ENCODE data around the gene THOC5. TPM values are rescaled to one million over a fixed set of nuclear protein-coding genes. Genes with fewer than 3 reads are reported as not detected.
"Not testable (repeated sequence)": the region's sequence is repeated elsewhere in the genome, so short reads cannot be mapped to it uniquely, and the experiment has no call there.

Gene THOC5
- 42.3 and 50.2 TPM in 2 replicates for total RNA-seq (2021)
- Bru-seq, nascent RNA, result percentile 69 among the genes with signal in this experiment
- BruChase-seq, experiment 1, labeled RNA remaining after a 2-hour chase, result percentile 68 among the genes with signal in this experiment
- percentile 82 among the genes with signal in this experiment for BruChase-seq, experiment 2, labeled RNA remaining after a 6-hour chase
- long read RNA-seq, full-length matches to known transcripts, result 67 of 76 reads
- long read RNA-seq, partial matches to known transcripts, result 1 of 76 reads
- long read RNA-seq, other reads (novel, unspliced or antisense), result 8 of 76 reads

- peaks cover 15% of the 10 kb centered on the region for H3K79me2 ChIP-seq (ENCODE audit: low read depth)
- intact Hi-C loops (cut with micrococcal nuclease; ENCODE audit: unreplicated experiment), result no loop called here
- peak; percentile 65 for TF ChIP-seq CTCF (conservative IDR thresholded peaks at IDR 0.05)
- no peak for TF ChIP-seq EZH2 (IDR thresholded peaks at IDR 0.05; ENCODE audit: low read depth)
- H3F3A ChIP-seq (ENCODE audit: insufficient read depth, low read depth), result peaks cover 32% of the 10 kb centered on the region
- ChIA-PET CTCF (interaction anchor here (0.6 kb wide), 1 partner anchor 1112 kb away, joined by 6 read pairs; no protein-coding TSS in a partner anchor), POLR2A (ENCODE audit: unreplicated experiment) (interaction anchor here (0.5 to 0.6 kb wide), 4 partner anchors 9 to 73 kb away, joined by 3 to 12 read pairs (median 6); no protein-coding TSS in a partner anchor)
- H2AFZ ChIP-seq, result peak within 1 kb of the TSS; percentile 79
- H3K9me2 ChIP-seq (ENCODE audit: insufficient read depth), result no peaks in the 10 kb centered on the region
- H3K27ac ChIP-seq, result peak within 1 kb of the TSS; percentile 68
- peaks cover 14% of the 10 kb centered on the region for H3K4me1 ChIP-seq (replicated peaks; ENCODE audit: insufficient read depth)
- DNase-seq, result peak; percentile 89
- H3K27me3 ChIP-seq (ENCODE audit: insufficient read depth, low read depth), result no peaks in the 10 kb centered on the region
- BruUV-seq (replicated peaks), result TSS peak; percentile 61
- no peaks in the 10 kb centered on the region for H3K9me3 ChIP-seq (ENCODE audit: insufficient read depth, low read depth)
- H3K36me3 ChIP-seq (ENCODE audit: low read depth), result peaks cover 15% of the 10 kb centered on the region; the same call in 1 of the 2 replicates
- peaks cover 4% of the 10 kb centered on the region; the same call in 1 of the 2 replicates for H4K20me1 ChIP-seq (ENCODE audit: insufficient read depth)
- peak within 1 kb of the TSS; percentile 87 for H3K4me2 ChIP-seq
- H3K4me3 ChIP-seq, result peak within 1 kb of the TSS; percentile 70
Measured at GRCh38 chr22:29553351-29554224, at the start of gene THOC5. THOC5 (minus strand) TSS chr22:29553757; CDS start chr22:29549147, 4,610 bp downstream.

GRCh38 chr22:29598684-29599020 lies 45.1 kb upstream of the THOC5 start:
- H3K4me1 ChIP-seq (replicated peaks; ENCODE audit: insufficient read depth), result peaks cover 22% of the 10 kb centered on the region
- H3K36me3 ChIP-seq (ENCODE audit: low read depth), result no peaks in the 10 kb centered on the region
- H3K27me3 ChIP-seq (ENCODE audit: insufficient read depth, low read depth), result no peaks in the 10 kb centered on the region
- intact Hi-C loops (cut with micrococcal nuclease; ENCODE audit: unreplicated experiment), result no loop called here
- H3K4me2 ChIP-seq, result no peak overlapping the region
- H3K9me2 ChIP-seq (ENCODE audit: insufficient read depth), result no peaks in the 10 kb centered on the region
- no peak overlapping the region for H3K4me3 ChIP-seq
- H3K79me2 ChIP-seq (ENCODE audit: low read depth), result peaks cover 1% of the 10 kb centered on the region
- no TSS peak for BruUV-seq (replicated peaks)
- TF ChIP-seq CTCF (conservative IDR thresholded peaks at IDR 0.05) (no peak), EZH2 (IDR thresholded peaks at IDR 0.05; ENCODE audit: low read depth) (no peak)
- H4K20me1 ChIP-seq (ENCODE audit: insufficient read depth), result no peaks in the 10 kb centered on the region
- CTCF ChIA-PET, result no interaction called here
- peaks cover 21% of the 10 kb centered on the region; the same call in 1 of the 2 replicates for H3F3A ChIP-seq (ENCODE audit: insufficient read depth, low read depth)
- DNase-seq, result no peak
- H2AFZ ChIP-seq, result no peak overlapping the region
- H3K27ac ChIP-seq, result no peak overlapping the region
- POLR2A ChIA-PET (ENCODE audit: unreplicated experiment), result no interaction called here
- no peaks in the 10 kb centered on the region for H3K9me3 ChIP-seq (ENCODE audit: insufficient read depth, low read depth)

- intact Hi-C loops (cut with micrococcal nuclease; ENCODE audit: unreplicated experiment); DNase-seq; H4K20me1 ChIP-seq (ENCODE audit: insufficient read depth); H2AFZ ChIP-seq; H3K9me2 ChIP-seq (ENCODE audit: insufficient read depth); H3K4me3 ChIP-seq; BruUV-seq (replicated peaks); H3K79me2 ChIP-seq (ENCODE audit: low read depth); H3K27me3 ChIP-seq (ENCODE audit: insufficient read depth, low read depth); H3K27ac ChIP-seq; H3K4me2 ChIP-seq; H3K36me3 ChIP-seq (ENCODE audit: low read depth); POLR2A ChIA-PET (ENCODE audit: unreplicated experiment); H3K9me3 ChIP-seq (ENCODE audit: insufficient read depth, low read depth): not testable (repeated sequence)
- CTCF ChIA-PET, result interaction anchor here (0.5 to 0.6 kb wide), 2 partner anchors 17 to 77 kb away, joined by 4 to 6 read pairs; no protein-coding TSS in a partner anchor
- Histone ChIP-seq H3F3A (ENCODE audit: insufficient read depth, low read depth) (peaks cover 21% of the 10 kb centered on the region; the same call in 1 of the 2 replicates), H3K4me1 (replicated peaks; ENCODE audit: insufficient read depth) (peaks cover 22% of the 10 kb centered on the region)
Measured at GRCh38 chr22:29597871-29598683, 44.5 kb upstream of the THOC5 start.
